Fibroblast of the aortic adventitia (primary cell): Measurements from ENCODE around the gene ROR2. TPM values are rescaled to one million over a fixed set of nuclear protein-coding genes. Genes with fewer than 3 reads are reported as not detected.

Experiments
- DNase-seq: peaks from one replicate; pipeline ENCODE4 v3.0.0-alpha.2; 2010; ENCODE audit warnings: low read depth
- H3K4me3 ChIP-seq: 2 replicates; pipeline ENCODE4 v1.5.1; 2011; ENCODE audit warnings: low read depth, mild to moderate bottlenecking, control low read depth, low read length, moderate library complexity
- total RNA-seq: library from RNA; depleted of rRNA; stranded (reverse); fragments of >200 nt; gene quantifications from 2 replicates; pipeline ENCODE4 v1.2.3, GENCODE V29; 2012; ENCODE audit warnings: low replicate concordance
- TF ChIP-seq, protein P1 (sequence below): IDR thresholded peaks from 2 replicates; pipeline ENCODE4 v1.5.1; 2011; ENCODE audit warnings: mild to moderate bottlenecking, low read length, control low read depth, inconsistent platforms; ENCODE audit not compliant: insufficient read depth

ROR2 gene
- total RNA-seq, 1 donor: 13.0 TPM

DNA sequence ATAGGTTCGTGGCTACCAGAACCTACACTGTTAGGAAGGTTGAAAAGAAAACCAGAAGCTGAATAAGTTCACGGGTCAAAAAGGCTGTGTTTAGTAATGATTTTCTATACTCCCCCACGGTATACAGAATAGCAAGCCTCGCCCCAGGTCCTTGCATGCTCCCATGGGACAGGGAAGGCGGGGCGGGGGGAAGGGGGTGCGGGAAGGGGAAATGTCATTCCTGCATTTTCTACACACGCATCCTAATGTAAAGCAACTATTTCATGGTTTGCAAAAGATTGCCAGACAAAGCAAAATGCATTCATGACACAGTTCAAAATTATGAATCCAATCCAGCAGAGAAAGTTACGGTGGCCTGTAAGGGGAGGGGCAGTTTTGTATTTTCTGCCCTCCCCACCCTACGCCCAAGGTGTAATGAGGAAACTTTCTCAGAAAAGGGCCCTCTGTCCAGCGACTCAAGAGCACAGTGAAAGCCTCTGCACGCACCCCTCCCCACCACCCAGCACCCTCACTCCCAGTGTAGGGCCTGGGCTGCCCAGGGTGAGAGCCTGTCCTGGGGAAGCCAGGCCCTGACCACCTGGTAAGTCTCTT is 105.2 kb downstream of the ROR2 start:
- TF ChIP-seq, protein P1, sequence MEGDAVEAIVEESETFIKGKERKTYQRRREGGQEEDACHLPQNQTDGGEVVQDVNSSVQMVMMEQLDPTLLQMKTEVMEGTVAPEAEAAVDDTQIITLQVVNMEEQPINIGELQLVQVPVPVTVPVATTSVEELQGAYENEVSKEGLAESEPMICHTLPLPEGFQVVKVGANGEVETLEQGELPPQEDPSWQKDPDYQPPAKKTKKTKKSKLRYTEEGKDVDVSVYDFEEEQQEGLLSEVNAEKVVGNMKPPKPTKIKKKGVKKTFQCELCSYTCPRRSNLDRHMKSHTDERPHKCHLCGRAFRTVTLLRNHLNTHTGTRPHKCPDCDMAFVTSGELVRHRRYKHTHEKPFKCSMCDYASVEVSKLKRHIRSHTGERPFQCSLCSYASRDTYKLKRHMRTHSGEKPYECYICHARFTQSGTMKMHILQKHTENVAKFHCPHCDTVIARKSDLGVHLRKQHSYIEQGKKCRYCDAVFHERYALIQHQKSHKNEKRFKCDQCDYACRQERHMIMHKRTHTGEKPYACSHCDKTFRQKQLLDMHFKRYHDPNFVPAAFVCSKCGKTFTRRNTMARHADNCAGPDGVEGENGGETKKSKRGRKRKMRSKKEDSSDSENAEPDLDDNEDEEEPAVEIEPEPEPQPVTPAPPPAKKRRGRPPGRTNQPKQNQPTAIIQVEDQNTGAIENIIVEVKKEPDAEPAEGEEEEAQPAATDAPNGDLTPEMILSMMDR: no peak
- DNase-seq: no peak
- no peak overlapping the region for H3K4me3 ChIP-seq

DNA sequence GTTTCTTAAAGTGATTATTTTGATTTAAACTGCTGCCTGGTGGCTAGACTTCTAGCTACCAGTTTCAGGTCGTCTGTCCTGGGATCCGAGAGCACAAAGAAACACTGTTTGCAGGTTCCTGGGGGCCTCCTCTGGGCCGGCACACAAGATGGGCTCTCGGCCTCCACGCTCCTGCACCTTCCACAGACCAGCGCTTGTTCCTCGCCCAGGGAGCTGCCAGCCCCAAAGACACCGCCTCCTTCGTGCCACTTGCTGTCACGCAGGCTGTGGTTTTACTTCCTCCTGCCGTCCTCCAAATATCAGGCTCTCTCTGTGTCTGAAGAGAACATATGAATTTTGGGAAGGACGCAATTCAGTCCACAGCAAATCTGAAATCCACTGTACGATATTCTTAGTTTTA is 105.8 kb downstream of the ROR2 start:
- no peak for DNase-seq
- H3K4me3 ChIP-seq: no peak overlapping the region

DNA sequence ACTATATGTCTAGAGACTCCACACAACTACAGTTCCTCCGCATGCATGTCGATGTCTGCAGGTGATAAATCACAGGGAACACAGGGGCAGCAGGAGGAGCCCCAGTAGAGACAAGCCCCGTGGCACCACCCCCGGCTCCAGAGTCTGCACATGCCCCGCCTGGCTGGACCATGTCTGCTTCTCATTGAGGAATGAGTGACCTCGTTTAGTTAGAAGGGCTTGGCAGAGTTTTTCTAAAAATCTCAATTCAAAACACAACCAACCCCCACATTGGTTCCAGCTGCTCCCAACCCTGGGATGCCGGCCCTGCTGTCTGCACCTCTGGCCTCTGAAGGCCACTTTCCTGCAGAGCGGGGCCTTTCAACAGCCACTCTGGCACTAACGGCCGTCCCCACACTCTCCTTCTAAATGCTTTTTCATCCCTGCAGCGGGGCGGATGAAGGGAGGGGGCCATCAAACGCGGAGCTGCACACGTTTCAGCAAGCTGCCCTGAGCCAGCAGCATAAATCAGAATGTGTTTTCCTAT is 106.3 kb downstream of the ROR2 start:
- DNase-seq: peak; percentile 60
- no peak overlapping the region for H3K4me3 ChIP-seq
- TF ChIP-seq, protein P1: no peak

More for the DNA sequence above, 105.8 kb downstream of the ROR2 start:
- TF ChIP-seq, protein P1: no peak

DNA sequence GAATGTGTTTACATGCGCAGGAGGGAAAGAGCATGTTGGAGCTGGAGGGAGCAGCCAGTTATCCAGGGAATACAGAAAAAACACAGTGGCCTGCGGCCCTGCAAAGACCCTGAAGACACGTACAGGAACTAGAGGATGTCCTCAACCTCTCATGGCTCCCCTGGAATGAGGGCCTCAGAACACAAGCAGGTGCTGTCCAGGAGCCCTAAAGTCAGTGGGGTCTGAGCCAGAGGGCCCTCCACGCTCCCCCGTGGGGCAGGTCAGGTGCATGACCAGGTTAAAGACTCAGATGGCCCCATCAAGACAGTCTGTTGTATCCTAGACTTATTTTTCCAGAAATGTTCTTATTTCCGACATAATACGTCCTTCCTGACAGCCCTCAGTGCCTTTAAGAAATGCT is 106.9 kb downstream of the ROR2 start:
- no peak for DNase-seq
- TF ChIP-seq, protein P1: no peak
- no peak overlapping the region for H3K4me3 ChIP-seq

DNA sequence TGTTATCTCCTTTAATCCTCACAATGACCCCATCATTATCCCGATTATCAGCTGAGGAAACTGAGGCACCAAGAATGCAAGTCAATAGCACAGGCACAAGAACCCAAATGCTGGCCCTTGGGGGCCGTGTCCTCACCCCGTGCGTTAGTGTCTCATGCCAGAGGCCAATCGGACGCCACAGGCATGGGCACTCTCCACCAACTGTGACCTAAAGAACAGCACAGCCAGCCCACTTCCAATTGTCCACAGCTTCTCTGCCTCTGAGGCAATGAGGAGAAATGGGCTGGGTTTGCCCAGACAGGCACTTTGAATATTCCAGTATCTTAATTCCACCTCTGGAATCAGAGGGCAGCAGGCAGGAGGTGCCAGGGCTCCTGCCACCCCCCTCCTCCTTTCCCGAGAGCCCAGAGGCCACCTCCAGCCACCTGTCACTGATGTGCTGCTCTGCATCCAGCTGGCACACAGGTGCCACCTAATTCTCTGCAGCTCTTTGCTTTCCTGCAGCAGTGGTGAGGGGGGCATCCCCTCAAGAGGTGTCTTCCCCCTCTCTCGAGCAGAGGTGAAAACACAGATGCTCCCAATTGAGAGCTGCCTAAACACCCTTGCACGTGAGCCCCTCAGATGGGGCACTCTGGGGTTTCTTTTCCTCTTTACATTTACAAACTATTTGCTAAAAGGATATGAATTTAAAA is 107.5 kb downstream of the ROR2 start:
- TF ChIP-seq, protein P1: no peak
- H3K4me3 ChIP-seq: no peak overlapping the region

DNA sequence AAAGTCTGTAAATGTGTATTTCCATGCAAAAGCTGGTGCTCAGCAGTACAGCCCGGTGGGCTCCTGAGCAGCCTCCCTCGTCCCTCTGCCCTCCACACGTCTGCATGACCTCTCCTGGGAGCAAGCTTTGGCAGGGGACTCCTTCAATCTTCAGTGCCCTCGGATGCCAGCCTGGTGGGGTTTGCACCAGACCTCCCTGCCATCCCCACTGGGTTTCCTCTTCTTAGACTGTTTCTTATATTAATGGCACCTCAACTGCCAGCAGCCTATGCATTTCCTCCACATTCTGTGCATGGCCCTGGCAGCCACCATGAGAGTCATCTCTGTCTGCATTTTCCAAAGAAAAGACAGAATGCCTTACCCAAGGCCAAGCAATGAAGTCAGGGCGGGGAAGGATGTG is 108.4 kb downstream of the ROR2 start:
- TF ChIP-seq, protein P1: no peak
- no peak for DNase-seq
- H3K4me3 ChIP-seq: no peak overlapping the region

More for the DNA sequence above, 107.5 kb downstream of the ROR2 start:
- DNase-seq: no peak
